HepG2 (cell line): Measurements from ENCODE around the gene HES6. TPM values are rescaled to one million over a fixed set of nuclear protein-coding genes. Genes with fewer than 3 reads are reported as not detected.

ENCODE experiments used
- CC2D1A ChIP-seq: sonication (generic); formaldehyde crosslinking; IDR thresholded peaks from 2 replicates; pipeline ENCODE4 v1.8.1; 2023; ENCODE audit warnings: mild to moderate bottlenecking, missing genetic modification reagents
- KDM4B ChIP-seq: sonication (generic); formaldehyde crosslinking; IDR thresholded peaks from 2 replicates; pipeline ENCODE4 v1.4.0; 2020; ENCODE audit warnings: missing genetic modification reagents
- SMAD3 ChIP-seq: sonication (generic); formaldehyde crosslinking; IDR thresholded peaks from 2 replicates; pipeline ENCODE4 v1.4.0; 2020; ENCODE audit warnings: missing genetic modification reagents
- SRY ChIP-seq: sonication (generic); formaldehyde crosslinking; IDR thresholded peaks from 2 replicates; pipeline ENCODE4 v1.8.0; 2022; ENCODE audit warnings: mild to moderate bottlenecking, missing genetic modification reagents
- SUZ12 ChIP-seq: fragments of 150-350 bp; IDR thresholded peaks from 2 replicates; pipeline ENCODE4 v1.6.1; 2014; ENCODE audit warnings: low read depth, low read length
- TARDBP ChIP-seq: sonication (generic); formaldehyde crosslinking; IDR thresholded peaks from 2 replicates; pipeline ENCODE4 v1.8.0; 2022; ENCODE audit warnings: mild to moderate bottlenecking, missing genetic modification reagents
- TCF7L2 ChIP-seq: IDR thresholded peaks from 2 replicates; pipeline ENCODE4 v1.6.1; 2011; ENCODE audit warnings: mild to moderate bottlenecking, low read depth, low read length, moderate library complexity
- TGIF2 ChIP-seq: IDR thresholded peaks from 2 replicates; pipeline ENCODE4 v1.6.1; 2016; ENCODE audit warnings: control low read depth, missing compliant biosample characterization
- ZNF326 ChIP-seq: sonication (generic); formaldehyde crosslinking; IDR thresholded peaks from 2 replicates; pipeline ENCODE4 v1.4.0; 2020; ENCODE audit warnings: missing genetic modification reagents, borderline replicate concordance
- ZNF382 ChIP-seq: sonication (generic); formaldehyde crosslinking; IDR thresholded peaks from 2 replicates; pipeline ENCODE4 v1.5.0; 2020; ENCODE audit warnings: missing genetic modification reagents, mild to moderate bottlenecking, borderline replicate concordance
- ZNF558 ChIP-seq: sonication (generic); formaldehyde crosslinking; IDR thresholded peaks from 2 replicates; pipeline ENCODE4 v1.9.0; 2022; ENCODE audit warnings: mild to moderate bottlenecking, missing genetic modification reagents, borderline replicate concordance
- ZSCAN25 ChIP-seq: sonication (generic); formaldehyde crosslinking; IDR thresholded peaks from 2 replicates; pipeline ENCODE4 v1.8.0; 2022; ENCODE audit warnings: mild to moderate bottlenecking, missing genetic modification reagents
- polyA plus RNA-seq, 8 experiments: library from polyadenylated mRNA; depleted of rRNA in 3 of 8; stranded (reverse) in 7 of 8; unstranded in 1 of 8; fragments of >200 nt; fragmentation: Illumina TruSeq in 4 of 8; extraction: Trizol in 4 of 8; gene quantifications; 2 replicates each; pipeline versions ENCODE4 v1.2.1 to v1.2.3, GENCODE V29; 2011 to 2016; ENCODE audit warnings: low read depth in 4 of 8, missing spikeins in 1 of 8, mixed read lengths in 1 of 8; ENCODE audit not compliant: insufficient read depth in 1 of 8
- total RNA-seq, 5 experiments: library from RNA; depleted of rRNA; stranded (reverse); fragments of >200 nt; fragmentation: Illumina TruSeq; extraction: Trizol; gene quantifications; 2 replicates each; pipeline ENCODE4 v1.2.3, GENCODE V29; 2016; ENCODE audit warnings: low read depth in 1 of 5
- TF ChIP-seq, protein P1 (sequence below), 2 experiments: sonication (generic) in 1 of 2; formaldehyde crosslinking in 1 of 2; IDR thresholded peaks; 2 replicates each; pipeline versions ENCODE4 v1.4.0 to v1.6.1; 2018 to 2020; ENCODE audit warnings: missing genetic modification reagents in 2 of 2, borderline replicate concordance in 1 of 2, low read depth in 1 of 2, mild to moderate bottlenecking in 1 of 2, missing biosample characterization in 1 of 2
- TF ChIP-seq, protein P2 (sequence below): sonication (generic); formaldehyde crosslinking; IDR thresholded peaks from 2 replicates; pipeline ENCODE4 v1.5.1; 2020; ENCODE audit warnings: mild to moderate bottlenecking, missing genetic modification reagents, moderate library complexity
- TF ChIP-seq, protein P3 (sequence below): sonication (generic); formaldehyde crosslinking; IDR thresholded peaks from 2 replicates; pipeline ENCODE4 v1.8.1; 2023; ENCODE audit warnings: missing genetic modification reagents, inconsistent platforms, borderline replicate concordance
- TF ChIP-seq, protein P4 (sequence below): IDR thresholded peaks from 2 replicates; pipeline ENCODE4 v1.6.1; 2018; ENCODE audit warnings: missing genetic modification reagents, mild to moderate bottlenecking, missing compliant biosample characterization
- TF ChIP-seq, protein P5 (sequence below): sonication (generic); formaldehyde crosslinking; IDR thresholded peaks from 2 replicates; pipeline ENCODE4 v1.4.0; 2020; ENCODE audit warnings: missing genetic modification reagents

HES6 gene
- total and polyA plus RNA-seq, 2 of the 13 experiments (the other 11 are each of a cell fraction or from before 2014, with no cell fraction given) = 19.5 to 82.8 TPM

DNA sequence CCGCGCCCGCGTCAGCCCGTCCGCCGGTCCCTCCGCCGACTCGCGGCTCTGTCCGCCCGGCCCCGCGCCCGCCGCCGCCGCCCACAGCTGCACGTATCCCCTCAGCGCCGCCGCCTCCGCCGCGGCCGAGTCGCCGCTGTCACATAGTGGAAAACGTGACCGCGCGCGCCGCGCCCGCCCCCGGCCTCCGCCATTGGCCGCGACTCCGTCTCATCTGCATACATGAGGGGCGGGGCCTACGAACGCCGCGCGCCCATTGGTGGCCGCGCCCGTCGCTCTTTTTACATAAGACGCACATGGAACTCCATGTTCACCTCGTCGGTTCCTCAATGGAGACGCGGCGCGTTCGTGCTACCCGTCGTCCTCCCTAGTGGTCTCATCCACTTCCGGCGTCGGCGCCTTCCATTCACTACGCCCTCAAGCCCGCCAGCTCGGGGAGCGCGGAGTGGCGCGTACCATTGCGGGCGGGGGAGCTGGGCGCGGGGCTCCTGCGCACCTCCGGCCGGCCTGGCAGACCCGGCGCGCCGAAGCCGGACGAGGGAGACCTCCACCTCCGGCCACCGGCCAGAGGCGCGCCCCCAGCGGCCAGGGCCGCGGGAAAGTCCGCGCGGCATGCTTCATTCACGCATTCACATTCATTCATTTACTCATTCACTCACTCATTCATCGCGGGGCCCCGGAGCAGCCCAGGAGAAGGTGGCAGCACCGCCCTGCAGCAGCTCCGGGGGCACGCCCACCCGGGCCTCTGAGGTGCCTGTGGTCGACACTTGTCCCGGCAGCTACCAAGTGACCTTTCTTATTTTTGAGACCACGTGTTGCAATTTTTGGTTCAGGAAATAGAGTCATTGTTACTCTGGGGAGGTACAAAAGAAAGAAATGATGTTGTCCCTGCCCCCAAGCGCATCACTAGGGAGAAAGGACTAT lies 49.1 kb upstream of the HES6 start (continued):
- TF ChIP-seq, protein P1, sequence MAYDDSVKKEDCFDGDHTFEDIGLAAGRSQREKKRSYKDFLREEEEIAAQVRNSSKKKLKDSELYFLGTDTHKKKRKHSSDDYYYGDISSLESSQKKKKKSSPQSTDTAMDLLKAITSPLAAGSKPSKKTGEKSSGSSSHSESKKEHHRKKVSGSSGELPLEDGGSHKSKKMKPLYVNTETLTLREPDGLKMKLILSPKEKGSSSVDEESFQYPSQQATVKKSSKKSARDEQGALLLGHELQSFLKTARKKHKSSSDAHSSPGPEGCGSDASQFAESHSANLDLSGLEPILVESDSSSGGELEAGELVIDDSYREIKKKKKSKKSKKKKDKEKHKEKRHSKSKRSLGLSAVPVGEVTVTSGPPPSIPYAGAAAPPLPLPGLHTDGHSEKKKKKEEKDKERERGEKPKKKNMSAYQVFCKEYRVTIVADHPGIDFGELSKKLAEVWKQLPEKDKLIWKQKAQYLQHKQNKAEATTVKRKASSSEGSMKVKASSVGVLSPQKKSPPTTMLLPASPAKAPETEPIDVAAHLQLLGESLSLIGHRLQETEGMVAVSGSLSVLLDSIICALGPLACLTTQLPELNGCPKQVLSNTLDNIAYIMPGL (CRISPR knock-in tag; IDR thresholded peaks at IDR 0.05; ENCODE audit: borderline replicate concordance in 1 of 2, low read depth in 1 of 2) = peak in 1 of 2 experiments; percentile 75; a peak in 3 of 4 replicates
- TF ChIP-seq, protein P2, sequence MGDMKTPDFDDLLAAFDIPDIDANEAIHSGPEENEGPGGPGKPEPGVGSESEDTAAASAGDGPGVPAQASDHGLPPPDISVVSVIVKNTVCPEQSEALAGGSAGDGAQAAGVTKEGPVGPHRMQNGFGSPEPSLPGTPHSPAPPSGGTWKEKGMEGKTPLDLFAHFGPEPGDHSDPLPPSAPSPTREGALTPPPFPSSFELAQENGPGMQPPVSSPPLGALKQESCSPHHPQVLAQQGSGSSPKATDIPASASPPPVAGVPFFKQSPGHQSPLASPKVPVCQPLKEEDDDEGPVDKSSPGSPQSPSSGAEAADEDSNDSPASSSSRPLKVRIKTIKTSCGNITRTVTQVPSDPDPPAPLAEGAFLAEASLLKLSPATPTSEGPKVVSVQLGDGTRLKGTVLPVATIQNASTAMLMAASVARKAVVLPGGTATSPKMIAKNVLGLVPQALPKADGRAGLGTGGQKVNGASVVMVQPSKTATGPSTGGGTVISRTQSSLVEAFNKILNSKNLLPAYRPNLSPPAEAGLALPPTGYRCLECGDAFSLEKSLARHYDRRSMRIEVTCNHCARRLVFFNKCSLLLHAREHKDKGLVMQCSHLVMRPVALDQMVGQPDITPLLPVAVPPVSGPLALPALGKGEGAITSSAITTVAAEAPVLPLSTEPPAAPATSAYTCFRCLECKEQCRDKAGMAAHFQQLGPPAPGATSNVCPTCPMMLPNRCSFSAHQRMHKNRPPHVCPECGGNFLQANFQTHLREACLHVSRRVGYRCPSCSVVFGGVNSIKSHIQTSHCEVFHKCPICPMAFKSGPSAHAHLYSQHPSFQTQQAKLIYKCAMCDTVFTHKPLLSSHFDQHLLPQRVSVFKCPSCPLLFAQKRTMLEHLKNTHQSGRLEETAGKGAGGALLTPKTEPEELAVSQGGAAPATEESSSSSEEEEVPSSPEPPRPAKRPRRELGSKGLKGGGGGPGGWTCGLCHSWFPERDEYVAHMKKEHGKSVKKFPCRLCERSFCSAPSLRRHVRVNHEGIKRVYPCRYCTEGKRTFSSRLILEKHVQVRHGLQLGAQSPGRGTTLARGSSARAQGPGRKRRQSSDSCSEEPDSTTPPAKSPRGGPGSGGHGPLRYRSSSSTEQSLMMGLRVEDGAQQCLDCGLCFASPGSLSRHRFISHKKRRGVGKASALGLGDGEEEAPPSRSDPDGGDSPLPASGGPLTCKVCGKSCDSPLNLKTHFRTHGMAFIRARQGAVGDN (CRISPR knock-in tag) = peak; percentile 90
- TF ChIP-seq ZNF558 (CRISPR knock-in tag) = no peak; the same call in 1 of the 2 replicates
- TF ChIP-seq SMAD3 (CRISPR knock-in tag) = no peak; the same call in 1 of the 2 replicates
- no peak for TF ChIP-seq TCF7L2
- TF ChIP-seq, protein P3, sequence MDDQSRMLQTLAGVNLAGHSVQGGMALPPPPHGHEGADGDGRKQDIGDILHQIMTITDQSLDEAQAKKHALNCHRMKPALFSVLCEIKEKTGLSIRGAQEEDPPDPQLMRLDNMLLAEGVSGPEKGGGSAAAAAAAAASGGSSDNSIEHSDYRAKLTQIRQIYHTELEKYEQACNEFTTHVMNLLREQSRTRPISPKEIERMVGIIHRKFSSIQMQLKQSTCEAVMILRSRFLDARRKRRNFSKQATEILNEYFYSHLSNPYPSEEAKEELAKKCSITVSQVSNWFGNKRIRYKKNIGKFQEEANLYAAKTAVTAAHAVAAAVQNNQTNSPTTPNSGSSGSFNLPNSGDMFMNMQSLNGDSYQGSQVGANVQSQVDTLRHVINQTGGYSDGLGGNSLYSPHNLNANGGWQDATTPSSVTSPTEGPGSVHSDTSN (CRISPR knock-in tag) = peak; percentile 93; the same call in 1 of the 2 replicates
- TF ChIP-seq TGIF2 (CRISPR knock-in tag) = 0 out of 2 replicates have a peak, but pooled peaks have one; percentile 54
- no peak for TF ChIP-seq SRY (CRISPR knock-in tag)
- peak; percentile 67 for TF ChIP-seq TARDBP
- peak; percentile 77; the same call in 1 of the 2 replicates for TF ChIP-seq CC2D1A (CRISPR knock-in tag)
- no peak for TF ChIP-seq KDM4B (CRISPR knock-in tag)
- TF ChIP-seq, protein P4, sequence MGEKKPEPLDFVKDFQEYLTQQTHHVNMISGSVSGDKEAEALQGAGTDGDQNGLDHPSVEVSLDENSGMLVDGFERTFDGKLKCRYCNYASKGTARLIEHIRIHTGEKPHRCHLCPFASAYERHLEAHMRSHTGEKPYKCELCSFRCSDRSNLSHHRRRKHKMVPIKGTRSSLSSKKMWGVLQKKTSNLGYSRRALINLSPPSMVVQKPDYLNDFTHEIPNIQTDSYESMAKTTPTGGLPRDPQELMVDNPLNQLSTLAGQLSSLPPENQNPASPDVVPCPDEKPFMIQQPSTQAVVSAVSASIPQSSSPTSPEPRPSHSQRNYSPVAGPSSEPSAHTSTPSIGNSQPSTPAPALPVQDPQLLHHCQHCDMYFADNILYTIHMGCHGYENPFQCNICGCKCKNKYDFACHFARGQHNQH (CRISPR knock-in tag) = peak; percentile 62; the same call in 1 of the 2 replicates
- peak; percentile 30; the same call in 1 of the 2 replicates for TF ChIP-seq ZSCAN25 (CRISPR knock-in tag)
- no peak for TF ChIP-seq SUZ12
- TF ChIP-seq, protein P5, sequence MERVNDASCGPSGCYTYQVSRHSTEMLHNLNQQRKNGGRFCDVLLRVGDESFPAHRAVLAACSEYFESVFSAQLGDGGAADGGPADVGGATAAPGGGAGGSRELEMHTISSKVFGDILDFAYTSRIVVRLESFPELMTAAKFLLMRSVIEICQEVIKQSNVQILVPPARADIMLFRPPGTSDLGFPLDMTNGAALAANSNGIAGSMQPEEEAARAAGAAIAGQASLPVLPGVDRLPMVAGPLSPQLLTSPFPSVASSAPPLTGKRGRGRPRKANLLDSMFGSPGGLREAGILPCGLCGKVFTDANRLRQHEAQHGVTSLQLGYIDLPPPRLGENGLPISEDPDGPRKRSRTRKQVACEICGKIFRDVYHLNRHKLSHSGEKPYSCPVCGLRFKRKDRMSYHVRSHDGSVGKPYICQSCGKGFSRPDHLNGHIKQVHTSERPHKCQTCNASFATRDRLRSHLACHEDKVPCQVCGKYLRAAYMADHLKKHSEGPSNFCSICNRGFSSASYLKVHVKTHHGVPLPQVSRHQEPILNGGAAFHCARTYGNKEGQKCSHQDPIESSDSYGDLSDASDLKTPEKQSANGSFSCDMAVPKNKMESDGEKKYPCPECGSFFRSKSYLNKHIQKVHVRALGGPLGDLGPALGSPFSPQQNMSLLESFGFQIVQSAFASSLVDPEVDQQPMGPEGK (CRISPR knock-in tag) = peak; percentile 5
- TF ChIP-seq ZNF382 = no peak
- no peak for TF ChIP-seq ZNF326 (CRISPR knock-in tag)
